ENCODE measurements around the gene COX7A1. TPM values are rescaled to one million over a fixed set of nuclear protein-coding genes. Genes with fewer than 3 reads are reported as not detected.
"Not testable (repeated sequence)": the region's sequence is repeated elsewhere in the genome, so short reads cannot be mapped to it uniquely, and the experiment has no call there.

COX7A1 gene
- total RNA-seq, 1 donor from 2014 or later, result 33.1 TPM

GRCh38 chr19:36182612-36183244, 30.5 kb upstream of the COX7A1 start:
- peaks cover 0 to 12% of the 10 kb centered on the region in 2 donors for H3K36me3 ChIP-seq
- intact Hi-C loops (cut with DNase I), result no loop called here
- TF ChIP-seq, protein P1, sequence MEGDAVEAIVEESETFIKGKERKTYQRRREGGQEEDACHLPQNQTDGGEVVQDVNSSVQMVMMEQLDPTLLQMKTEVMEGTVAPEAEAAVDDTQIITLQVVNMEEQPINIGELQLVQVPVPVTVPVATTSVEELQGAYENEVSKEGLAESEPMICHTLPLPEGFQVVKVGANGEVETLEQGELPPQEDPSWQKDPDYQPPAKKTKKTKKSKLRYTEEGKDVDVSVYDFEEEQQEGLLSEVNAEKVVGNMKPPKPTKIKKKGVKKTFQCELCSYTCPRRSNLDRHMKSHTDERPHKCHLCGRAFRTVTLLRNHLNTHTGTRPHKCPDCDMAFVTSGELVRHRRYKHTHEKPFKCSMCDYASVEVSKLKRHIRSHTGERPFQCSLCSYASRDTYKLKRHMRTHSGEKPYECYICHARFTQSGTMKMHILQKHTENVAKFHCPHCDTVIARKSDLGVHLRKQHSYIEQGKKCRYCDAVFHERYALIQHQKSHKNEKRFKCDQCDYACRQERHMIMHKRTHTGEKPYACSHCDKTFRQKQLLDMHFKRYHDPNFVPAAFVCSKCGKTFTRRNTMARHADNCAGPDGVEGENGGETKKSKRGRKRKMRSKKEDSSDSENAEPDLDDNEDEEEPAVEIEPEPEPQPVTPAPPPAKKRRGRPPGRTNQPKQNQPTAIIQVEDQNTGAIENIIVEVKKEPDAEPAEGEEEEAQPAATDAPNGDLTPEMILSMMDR (IDR thresholded peaks at IDR 0.05), result no peak
- no peak for TF ChIP-seq POLR2AphosphoS5 (IDR thresholded peaks at IDR 0.05; ENCODE audit: insufficient read depth in 1 of 2, low read depth in 1 of 2)
- no peak for TF ChIP-seq POLR2A (IDR thresholded peaks at IDR 0.05)
- H3K4me3 ChIP-seq, result no peak overlapping the region
- H3K27ac ChIP-seq, result no peak overlapping the region
- H3K4me1 ChIP-seq, result no peaks in the 10 kb centered on the region
- no peak for DNase-seq (ENCODE audit: extremely low spot score in 2 of 2)
- no peaks in the 10 kb centered on the region for H3K9me3 ChIP-seq
- H3K27me3 ChIP-seq, result no peaks in the 10 kb centered on the region

DNA sequence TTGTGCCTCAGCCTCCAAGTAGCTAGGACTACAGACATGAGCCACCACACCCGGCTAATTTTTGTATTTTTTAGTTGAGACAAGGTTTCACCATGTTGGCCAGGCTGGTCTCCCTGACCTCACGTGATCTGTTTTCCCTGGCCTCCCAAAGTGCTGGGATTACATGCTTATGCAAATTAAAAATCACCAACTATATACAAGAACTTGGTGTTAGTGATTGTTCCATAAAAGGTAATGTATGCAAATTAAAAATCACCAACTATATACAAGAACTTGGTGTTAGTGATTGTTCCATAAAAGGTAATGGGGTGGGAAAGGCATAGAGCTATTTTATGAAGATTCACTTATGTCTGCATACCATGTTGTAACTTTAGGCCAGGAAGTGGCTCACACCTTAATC, 26.8 kb upstream of the COX7A1 start:
- intact Hi-C loops (cut with DNase I); DNase-seq (ENCODE audit: extremely low spot score in 2 of 2); H3K4me1 ChIP-seq; H3K27me3 ChIP-seq; H3K27ac ChIP-seq; H3K4me3 ChIP-seq; H3K9me3 ChIP-seq: not testable (repeated sequence)
- H3K36me3 ChIP-seq, result peaks cover 0 to 12% of the 10 kb centered on the region in 2 donors

- H3K27ac ChIP-seq; H3K27me3 ChIP-seq; DNase-seq (ENCODE audit: extremely low spot score in 2 of 2); intact Hi-C loops (cut with DNase I); H3K4me3 ChIP-seq; H3K4me1 ChIP-seq; H3K36me3 ChIP-seq; H3K9me3 ChIP-seq: not testable (repeated sequence)
Observed at GRCh38 chr19:36173846-36174245, 21.6 kb upstream of the COX7A1 start.

GRCh38 chr19:36172852-36173251, 20.6 kb upstream of the COX7A1 start:
- TF ChIP-seq, protein P1 (IDR thresholded peaks at IDR 0.05), result no peak
- TF ChIP-seq POLR2A (IDR thresholded peaks at IDR 0.05), result no peak
- TF ChIP-seq POLR2AphosphoS5 (IDR thresholded peaks at IDR 0.05; ENCODE audit: insufficient read depth in 1 of 2, low read depth in 1 of 2), result no peak
- intact Hi-C loops (cut with DNase I), result no loop called here
- no peaks in the 10 kb centered on the region for H3K36me3 ChIP-seq
- H3K4me1 ChIP-seq, result peaks cover 4% of the 10 kb centered on the region
- DNase-seq (ENCODE audit: extremely low spot score in 2 of 2), result no peak
- H3K4me3 ChIP-seq, result no peak overlapping the region
- no peaks in the 10 kb centered on the region for H3K9me3 ChIP-seq
- H3K27ac ChIP-seq, result no peak overlapping the region
- no peaks in the 10 kb centered on the region for H3K27me3 ChIP-seq

- Histone ChIP-seq H3K4me3 (no peak overlapping the region), H3K9me3 (no peaks in the 10 kb centered on the region), H3K36me3 (no peaks in the 10 kb centered on the region), H3K27ac (no peak overlapping the region), H3K4me1 (peaks cover 4% of the 10 kb centered on the region), H3K27me3 (no peaks in the 10 kb centered on the region)
- no peak for TF ChIP-seq POLR2A (IDR thresholded peaks at IDR 0.05)
- TF ChIP-seq, protein P1 (IDR thresholded peaks at IDR 0.05), result no peak
- TF ChIP-seq POLR2AphosphoS5 (IDR thresholded peaks at IDR 0.05; ENCODE audit: insufficient read depth in 1 of 2, low read depth in 1 of 2), result peak in 1 of 2 donors; percentile 50
- no peak for DNase-seq (ENCODE audit: extremely low spot score in 2 of 2)
- intact Hi-C loops (cut with DNase I), result loop anchor here (5.0 kb wide), 1 partner anchor 42 kb away; no protein-coding TSS in a partner anchor
Observed at GRCh38 chr19:36169084-36169760, 17.0 kb upstream of the COX7A1 start.

DNA sequence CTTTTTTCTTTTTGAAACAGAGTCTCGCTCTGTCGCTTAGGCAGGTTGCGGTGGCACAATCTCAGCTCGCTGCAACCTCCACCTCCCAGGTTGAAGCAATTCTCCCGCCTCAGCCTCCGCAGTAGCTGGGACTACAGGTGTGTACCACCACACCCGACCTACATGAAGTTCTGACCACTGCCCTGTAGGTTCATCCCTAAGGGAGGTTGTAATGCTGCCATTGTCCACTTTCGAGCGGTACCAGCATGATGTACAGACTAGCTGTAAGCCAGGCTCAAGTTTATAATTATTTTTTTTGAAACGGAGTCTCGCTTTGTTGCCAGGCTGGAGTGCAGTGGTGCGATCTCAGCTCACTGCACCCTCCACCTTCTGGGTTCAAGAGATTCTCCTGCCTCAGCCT, 11.6 kb upstream of the COX7A1 start:
- no peaks in the 10 kb centered on the region for H3K27me3 ChIP-seq
- no peaks in the 10 kb centered on the region for H3K36me3 ChIP-seq
- TF ChIP-seq POLR2A (IDR thresholded peaks at IDR 0.05) (no peak), POLR2AphosphoS5 (IDR thresholded peaks at IDR 0.05; ENCODE audit: insufficient read depth in 1 of 2, low read depth in 1 of 2) (no peak)
- TF ChIP-seq, protein P1 (IDR thresholded peaks at IDR 0.05), result no peak
- intact Hi-C loops (cut with DNase I), result no loop called here
- H3K4me3 ChIP-seq, result no peak overlapping the region
- no peak for DNase-seq (ENCODE audit: extremely low spot score in 2 of 2)
- no peaks in the 10 kb centered on the region for H3K9me3 ChIP-seq
- no peaks in the 10 kb centered on the region for H3K4me1 ChIP-seq
- H3K27ac ChIP-seq, result no peak overlapping the region

Measured in vagina (tissue), 2 donors.